Skeletal muscle tissue (tissue), 4 donors: ENCODE results near the gene PRR22. TPM values are rescaled to one million over a fixed set of nuclear protein-coding genes. Genes with fewer than 3 reads are reported as not detected.
A peak's percentile ranks its signal among the peaks of the same experiment; 100 is the strongest.

Source experiments
- H3K27ac ChIP-seq: one replicate; pipeline ENCODE4 v1.7.0; 2013; ENCODE audit warnings: mild to moderate bottlenecking, low read depth, low read length, inconsistent platforms
- H3K27me3 ChIP-seq, 3 donors: one replicate each; pipeline ENCODE4 v1.7.0; 2013; ENCODE audit warnings: low read length in 3 of 3; ENCODE audit not compliant: control insufficient read depth in 3 of 3, insufficient read depth in 3 of 3
- H3K36me3 ChIP-seq, 3 donors: one replicate each; pipeline ENCODE4 v1.7.0; 2013; ENCODE audit warnings: low read length in 3 of 3; ENCODE audit not compliant: control insufficient read depth in 3 of 3, insufficient read depth in 3 of 3
- H3K4me1 ChIP-seq, 3 donors: one replicate each; pipeline ENCODE4 v1.7.0; 2013; ENCODE audit warnings: low read length in 3 of 3, mild to moderate bottlenecking in 3 of 3; ENCODE audit not compliant: control insufficient read depth in 3 of 3, insufficient read depth in 3 of 3
- H3K4me3 ChIP-seq, 3 donors: one replicate each; pipeline ENCODE4 v1.7.0; 2013; ENCODE audit warnings: low read length in 3 of 3
- H3K9ac ChIP-seq, 3 donors: one replicate each; pipeline ENCODE4 v1.7.0; 2013; ENCODE audit warnings: low read length in 3 of 3, mild to moderate bottlenecking in 3 of 3, moderate library complexity in 2 of 3, low read depth in 1 of 3
- H3K9me3 ChIP-seq, 3 donors: one replicate each; pipeline ENCODE4 v1.7.0; 2013; ENCODE audit warnings: low read length in 3 of 3; ENCODE audit not compliant: control insufficient read depth in 3 of 3
- total RNA-seq: library from RNA; depleted of rRNA; stranded (reverse); fragments of >200 nt; gene quantifications from one replicate; pipeline ENCODE4 v1.2.3, GENCODE V29; 2014
- donor health status: Osteomylitis.

Gene PRR22
- total RNA-seq, 1 donor from 2014 or later: not detected

GRCh38 chr19:5804516-5805461 lies 20.2 kb upstream of the PRR22 start, which contains the start of gene NRTN:
NRTN (plus strand) TSS chr19:5805067; CDS start chr19:5824166, 19,099 bp downstream.
- no peaks in the 10 kb centered on the region for H3K9me3 ChIP-seq
- H3K4me3 ChIP-seq: no peak within 1 kb of the TSS
- H3K36me3 ChIP-seq: no peaks in the 10 kb centered on the region
- no peak within 1 kb of the TSS for H3K9ac ChIP-seq
- no peak within 1 kb of the TSS for H3K27ac ChIP-seq
- peaks cover 4 to 7% (median 5%) of the 10 kb centered on the region in 3 donors for H3K4me1 ChIP-seq
- peaks cover 45 to 65% (median 59%) of the 10 kb centered on the region in 3 donors for H3K27me3 ChIP-seq

GRCh38 chr19:5803752-5804515 lies 19.4 kb upstream of the PRR22 start:
- Histone ChIP-seq H3K4me1 (peaks cover 4 to 7% (median 5%) of the 10 kb centered on the region in 3 donors), H3K27me3 (peaks cover 47 to 73% (median 65%) of the 10 kb centered on the region in 3 donors)

GRCh38 chr19:5803441-5803751 lies 18.9 kb upstream of the PRR22 start:
- peaks cover 47 to 73% (median 65%) of the 10 kb centered on the region in 3 donors for H3K27me3 ChIP-seq
- H3K9ac ChIP-seq: peak overlapping the region in 1 of 3 donors; percentile 33
- no peak overlapping the region for H3K27ac ChIP-seq
- peaks cover 4 to 7% (median 5%) of the 10 kb centered on the region in 3 donors for H3K4me1 ChIP-seq
- no peaks in the 10 kb centered on the region for H3K36me3 ChIP-seq
- H3K9me3 ChIP-seq: no peaks in the 10 kb centered on the region
- H3K4me3 ChIP-seq: peak overlapping the region in 2 of 3 donors; percentile 29 to 30

More at GRCh38 chr19:5803752-5804515, 19.4 kb upstream of the PRR22 start:
- no peaks in the 10 kb centered on the region for H3K36me3 ChIP-seq
- H3K9me3 ChIP-seq: no peaks in the 10 kb centered on the region
- no peak overlapping the region for H3K27ac ChIP-seq
- H3K4me3 ChIP-seq: peak overlapping the region in 2 of 3 donors; percentile 29 to 30
- H3K9ac ChIP-seq: peak overlapping the region in 1 of 3 donors; percentile 33

- Histone ChIP-seq H3K9me3 (no peaks in the 10 kb centered on the region), H3K36me3 (no peaks in the 10 kb centered on the region), H3K27me3 (peaks cover 44 to 75% (median 67%) of the 10 kb centered on the region in 3 donors), H3K4me3 (no peak overlapping the region), H3K4me1 (peaks cover 4 to 7% (median 5%) of the 10 kb centered on the region in 3 donors), H3K27ac (no peak overlapping the region), H3K9ac (no peak overlapping the region)
These were observed 17.5 kb upstream of the PRR22 start for GRCh38 chr19:5801796-5802619.

- peaks cover 4 to 7% (median 5%) of the 10 kb centered on the region in 3 donors for H3K4me1 ChIP-seq
- H3K9me3 ChIP-seq: no peaks in the 10 kb centered on the region
- H3K9ac ChIP-seq: no peak overlapping the region
- no peak overlapping the region for H3K4me3 ChIP-seq
- no peak overlapping the region for H3K27ac ChIP-seq
- H3K36me3 ChIP-seq: no peaks in the 10 kb centered on the region
- peaks cover 39 to 62% (median 56%) of the 10 kb centered on the region in 3 donors for H3K27me3 ChIP-seq
These were observed 16.1 kb upstream of the PRR22 start for GRCh38 chr19:5800361-5801270.

GRCh38 chr19:5799247-5800241 lies 15.0 kb upstream of the PRR22 start:
- H3K27me3 ChIP-seq: peaks cover 34 to 62% (median 53%) of the 10 kb centered on the region in 3 donors
- H3K4me1 ChIP-seq: peaks cover 4 to 7% (median 5%) of the 10 kb centered on the region in 3 donors
- H3K4me3 ChIP-seq: no peak overlapping the region

GRCh38 chr19:5798244-5798643 lies 13.7 kb upstream of the PRR22 start:
- Histone ChIP-seq H3K27ac (no peak overlapping the region), H3K4me3 (no peak overlapping the region), H3K4me1 (peaks cover 0 to under 1% (median 0%) of the 10 kb centered on the region in 3 donors), H3K9me3 (no peaks in the 10 kb centered on the region), H3K27me3 (peaks cover 21 to 49% (median 41%) of the 10 kb centered on the region in 3 donors), H3K36me3 (no peaks in the 10 kb centered on the region), H3K9ac (no peak overlapping the region)

More at GRCh38 chr19:5799247-5800241, 15.0 kb upstream of the PRR22 start:
- H3K9me3 ChIP-seq: no peaks in the 10 kb centered on the region
- H3K36me3 ChIP-seq: no peaks in the 10 kb centered on the region
- no peak overlapping the region for H3K9ac ChIP-seq
- no peak overlapping the region for H3K27ac ChIP-seq

- Histone ChIP-seq H3K9ac (no peak overlapping the region), H3K9me3 (peaks cover 0 to 3% (median 0%) of the 10 kb centered on the region in 3 donors), H3K27me3 (peaks cover 3 to 22% (median 17%) of the 10 kb centered on the region in 3 donors), H3K27ac (no peak overlapping the region), H3K4me1 (peaks cover 0 to 4% (median under 1%) of the 10 kb centered on the region in 3 donors), H3K36me3 (peaks cover 0 to 2% (median 0%) of the 10 kb centered on the region in 3 donors), H3K4me3 (no peak overlapping the region)
These were observed 10.9 kb upstream of the PRR22 start for GRCh38 chr19:5795382-5795919.
